T-helper 17 cell (primary cell): ENCODE data around the gene PTPRM. TPM values are rescaled to one million over a fixed set of nuclear protein-coding genes. Genes with fewer than 3 reads are reported as not detected.

Experiments used
- ATAC-seq: fragments of 150-1000 bp; cut with Tn5 transposase; 2 replicates; pipeline ENCODE4 v1.10.0; 2021; ENCODE audit warnings: mild to moderate bottlenecking, moderate library complexity
- DNase-seq, 3 donors: peaks; one replicate each; pipeline versions ENCODE4 v3.0.0 to v3.0.0-alpha.2; 2020 to 2021
- H3K9me3 ChIP-seq: one replicate; pipeline ENCODE4 v1.7.0; 2013; ENCODE audit warnings: low read length, mild to moderate bottlenecking; ENCODE audit not compliant: control insufficient read depth, poor library complexity, severe bottlenecking
- H3K27ac Mint-ChIP-seq: one replicate; pipeline ENCODE4 v1.8.0; 2022; ENCODE audit warnings: mild to moderate bottlenecking, moderate library complexity, mixed read lengths
- H3K27me3 Mint-ChIP-seq: one replicate; pipeline ENCODE4 v1.8.0; 2022; ENCODE audit warnings: mixed read lengths
- H3K36me3 Mint-ChIP-seq: one replicate; pipeline ENCODE4 v1.8.0; 2022; ENCODE audit warnings: low read depth, mixed read lengths
- H3K4me1 Mint-ChIP-seq: one replicate; pipeline ENCODE4 v1.8.0; 2022; ENCODE audit warnings: mild to moderate bottlenecking, mixed read lengths
- H3K4me3 Mint-ChIP-seq: one replicate; pipeline ENCODE4 v1.8.0; 2022; ENCODE audit warnings: mild to moderate bottlenecking, moderate library complexity, mixed read lengths
- total RNA-seq, 4 donors: library from RNA in 2 of 4; stranded (reverse) in 2 of 4; gene quantifications; one replicate each; pipeline ENCODE4 v1.2.3 and lab custom pipeline; 2022 to 2026

The PTPRM gene
- total RNA-seq, 2 donors from 2014 or later: 25.6 to 44.8 TPM

DNA sequence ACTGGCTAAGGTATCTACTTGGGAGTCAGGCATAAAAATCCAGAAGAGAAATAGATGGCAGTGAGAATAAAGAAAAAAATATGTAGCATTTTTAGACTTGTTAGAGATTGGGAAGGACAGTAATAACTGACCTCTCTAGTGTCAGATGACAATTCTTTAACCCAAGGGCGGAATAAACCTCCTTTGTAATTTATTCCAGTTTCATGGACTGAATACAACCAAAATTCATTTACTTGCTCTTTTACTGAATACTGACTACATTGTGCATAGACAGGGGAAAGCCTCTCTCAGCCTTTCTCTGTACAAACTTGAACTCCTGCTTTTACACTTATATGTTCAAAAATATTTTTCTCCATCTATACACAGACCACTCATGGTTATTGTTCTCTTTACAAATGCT lies 566.8 kb downstream of the PTPRM start:
- ATAC-seq (no peak), DNase-seq (no peak)
- Mint-ChIP-seq H3K27me3 (no peaks in the 10 kb centered on the region), H3K27ac (no peak overlapping the region), H3K4me3 (no peak overlapping the region), H3K36me3 (peaks cover 2% of the 10 kb centered on the region), H3K4me1 (no peaks in the 10 kb centered on the region)
- H3K9me3 ChIP-seq: no peaks in the 10 kb centered on the region

DNA sequence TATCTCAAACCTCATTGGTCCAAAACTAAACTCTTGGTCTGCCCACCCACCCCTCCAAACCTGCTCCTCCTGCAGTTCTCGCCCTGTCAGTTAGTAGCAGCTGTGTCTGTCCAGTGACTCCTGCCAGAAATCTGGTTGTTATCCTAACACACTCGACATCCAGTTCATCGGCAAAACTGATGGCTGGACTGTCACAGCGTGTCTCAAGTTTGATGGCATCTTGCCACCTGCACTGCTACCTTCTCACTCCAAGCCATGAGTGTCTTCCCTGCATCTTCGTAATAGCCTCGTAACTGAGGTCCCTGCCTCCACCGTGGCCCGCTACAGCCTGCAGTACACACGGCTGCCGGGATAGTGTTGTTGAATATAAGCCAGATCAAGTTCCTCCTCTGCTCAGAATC lies 572.0 kb downstream of the PTPRM start:
- H3K4me3 Mint-ChIP-seq: no peak overlapping the region
- ATAC-seq (no peak), DNase-seq (no peak)
- H3K9me3 ChIP-seq: no peaks in the 10 kb centered on the region
- no peaks in the 10 kb centered on the region for H3K4me1 Mint-ChIP-seq
- peaks cover 2% of the 10 kb centered on the region for H3K36me3 Mint-ChIP-seq
- no peaks in the 10 kb centered on the region for H3K27me3 Mint-ChIP-seq
- no peak overlapping the region for H3K27ac Mint-ChIP-seq

- Mint-ChIP-seq H3K4me1 (no peaks in the 10 kb centered on the region), H3K27ac (no peak overlapping the region), H3K27me3 (no peaks in the 10 kb centered on the region), H3K4me3 (no peak overlapping the region), H3K36me3 (peaks cover 4% of the 10 kb centered on the region)
- H3K9me3 ChIP-seq: no peaks in the 10 kb centered on the region
- ATAC-seq: no peak
- DNase-seq: no peak
Measured at GRCh38 chr18:8139891-8140406, 572.8 kb downstream of the PTPRM start.

DNA sequence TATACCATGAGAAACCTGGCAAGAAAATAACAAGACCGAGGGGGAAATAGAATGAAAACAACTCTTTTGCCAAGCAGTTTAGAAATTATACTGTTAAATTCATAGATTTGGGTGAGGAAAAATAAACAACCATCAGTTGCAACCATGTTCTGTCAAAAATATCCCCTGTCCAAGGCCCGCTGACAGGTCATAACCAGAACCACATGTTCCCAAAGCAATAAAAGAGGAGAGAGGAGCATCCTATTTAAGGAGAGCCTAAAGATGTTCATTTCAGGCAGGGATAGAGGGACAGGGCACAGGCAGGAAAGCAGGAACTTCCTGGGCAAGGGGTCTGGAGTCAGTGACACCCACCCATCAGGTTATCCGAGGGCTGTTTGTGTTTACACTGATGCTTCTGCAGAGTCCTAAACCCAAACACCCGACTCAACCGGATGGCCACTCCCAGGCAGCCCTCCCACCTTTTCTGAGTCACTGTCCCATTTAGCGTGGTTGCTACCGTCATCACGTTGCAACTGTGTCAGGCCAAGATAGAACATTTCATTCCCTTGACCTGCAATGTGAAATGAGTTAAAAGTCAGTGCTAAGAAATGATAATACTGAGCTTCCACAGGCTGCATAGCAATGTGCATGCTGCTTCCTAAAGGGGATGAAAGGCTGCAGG lies 573.9 kb downstream of the PTPRM start:
- no peaks in the 10 kb centered on the region for H3K27me3 Mint-ChIP-seq
- no peaks in the 10 kb centered on the region for H3K4me1 Mint-ChIP-seq
- DNase-seq (no peak), ATAC-seq (peak; percentile 27)
- peaks cover 4% of the 10 kb centered on the region for H3K36me3 Mint-ChIP-seq
- H3K27ac Mint-ChIP-seq: no peak overlapping the region
- H3K9me3 ChIP-seq: no peaks in the 10 kb centered on the region
- no peak overlapping the region for H3K4me3 Mint-ChIP-seq

DNA sequence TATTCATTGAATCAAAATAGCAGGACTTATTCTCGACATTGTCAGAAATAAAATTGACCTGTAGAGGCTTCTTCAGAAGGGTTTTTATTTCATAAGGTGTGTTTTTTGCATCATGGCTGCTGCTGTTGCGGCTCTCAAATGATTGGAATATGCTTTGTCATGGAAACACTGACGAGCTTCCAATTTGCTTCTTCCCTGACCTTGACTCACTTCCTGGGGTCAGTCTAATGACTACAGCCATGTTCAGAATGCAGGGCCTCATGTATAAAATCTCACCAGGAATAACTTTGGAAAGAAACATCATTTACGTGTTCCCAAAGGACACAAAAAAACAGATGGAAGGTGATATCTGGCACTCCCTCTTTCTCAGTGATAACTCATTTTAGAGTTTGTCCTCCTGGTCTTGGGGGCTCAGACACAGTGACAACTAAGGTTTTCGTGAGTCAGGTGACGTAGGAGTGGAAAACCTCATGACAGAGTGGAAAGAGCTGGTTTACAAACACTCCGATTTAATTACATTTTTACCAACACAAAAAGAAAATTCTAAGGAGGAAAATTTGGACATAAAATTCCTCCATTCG lies 575.1 kb downstream of the PTPRM start:
- no peaks in the 10 kb centered on the region for H3K4me1 Mint-ChIP-seq
- no peak for ATAC-seq
- no peak overlapping the region for H3K27ac Mint-ChIP-seq
- H3K36me3 Mint-ChIP-seq: peaks cover 4% of the 10 kb centered on the region
- no peaks in the 10 kb centered on the region for H3K27me3 Mint-ChIP-seq
- H3K9me3 ChIP-seq: no peaks in the 10 kb centered on the region
- no peak overlapping the region for H3K4me3 Mint-ChIP-seq
- no peak for DNase-seq

GRCh38 chr18:8142932-8143331 lies 575.8 kb downstream of the PTPRM start:
- ATAC-seq: no peak
- Mint-ChIP-seq H3K4me1 (no peaks in the 10 kb centered on the region), H3K27me3 (no peaks in the 10 kb centered on the region), H3K27ac (no peak overlapping the region), H3K36me3 (peaks cover 4% of the 10 kb centered on the region), H3K4me3 (no peak overlapping the region)
- no peak for DNase-seq
- no peaks in the 10 kb centered on the region for H3K9me3 ChIP-seq

DNA sequence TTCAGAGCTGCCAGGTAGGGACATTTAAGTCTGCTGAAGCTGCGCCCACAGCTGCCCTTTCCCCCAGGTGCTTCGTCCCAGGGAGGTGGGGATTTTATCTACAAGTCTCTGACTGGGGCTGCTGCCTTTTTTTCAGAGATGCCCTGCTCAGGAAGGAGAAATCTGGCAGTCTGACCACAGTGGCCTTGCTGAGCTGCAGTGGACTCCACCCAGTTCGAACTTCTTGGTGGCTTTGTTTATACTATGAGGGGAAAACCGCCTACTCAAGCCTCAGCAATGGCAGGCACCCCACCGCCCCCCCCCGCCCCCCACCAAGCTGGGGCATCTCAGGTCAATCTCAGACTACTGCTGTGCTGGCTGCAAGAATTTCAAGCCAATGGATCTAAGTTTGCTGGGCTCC lies 584.1 kb downstream of the PTPRM start:
- H3K27ac Mint-ChIP-seq: no peak overlapping the region
- no peaks in the 10 kb centered on the region for H3K9me3 ChIP-seq
- H3K27me3 Mint-ChIP-seq: no peaks in the 10 kb centered on the region
- DNase-seq: no peak
- H3K4me3 Mint-ChIP-seq: no peak overlapping the region
- H3K4me1 Mint-ChIP-seq: no peaks in the 10 kb centered on the region
- H3K36me3 Mint-ChIP-seq: no peaks in the 10 kb centered on the region
- no peak for ATAC-seq

DNA sequence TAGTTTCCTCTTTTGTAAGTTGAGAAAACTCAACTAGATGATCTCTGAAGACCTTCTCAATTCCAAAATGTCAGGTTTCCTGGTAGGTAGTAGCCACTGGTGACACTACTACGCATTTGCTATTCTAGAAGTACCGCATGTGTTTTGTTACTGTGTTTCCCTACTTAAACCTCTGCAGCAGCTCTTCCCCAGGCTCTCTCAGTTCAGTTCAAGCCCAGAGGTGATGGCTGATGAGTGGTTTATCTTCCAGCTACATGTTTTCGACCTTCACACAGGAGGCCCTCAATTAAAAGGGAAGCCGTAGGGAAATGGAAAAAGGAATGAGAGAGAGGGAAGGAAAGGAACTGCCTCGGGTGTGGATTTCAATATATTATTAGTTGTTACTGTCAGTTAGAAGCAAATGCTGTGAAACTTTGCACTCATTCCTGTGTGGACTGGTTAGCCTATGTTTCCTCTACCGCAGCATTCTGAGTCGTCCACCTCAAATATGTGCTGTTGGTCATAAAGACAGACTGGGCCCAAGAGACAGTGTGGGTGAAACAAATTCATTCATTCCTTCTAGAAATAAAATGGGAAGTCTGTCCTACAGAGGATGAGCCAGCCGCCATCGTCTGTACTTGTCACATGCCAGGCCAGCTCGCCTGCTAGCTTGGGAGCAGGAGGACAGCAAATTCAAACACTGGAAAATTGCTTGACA lies 586.9 kb downstream of the PTPRM start:
- DNase-seq: no peak
- ATAC-seq: no peak
- Mint-ChIP-seq H3K36me3 (no peaks in the 10 kb centered on the region), H3K4me3 (no peak overlapping the region), H3K4me1 (no peaks in the 10 kb centered on the region), H3K27me3 (no peaks in the 10 kb centered on the region), H3K27ac (no peak overlapping the region)
- no peaks in the 10 kb centered on the region for H3K9me3 ChIP-seq

- Mint-ChIP-seq H3K4me1 (no peaks in the 10 kb centered on the region), H3K27ac (no peak overlapping the region)
- ATAC-seq: no peak
Measured at GRCh38 chr18:8162802-8163201, 595.7 kb downstream of the PTPRM start.

DNA sequence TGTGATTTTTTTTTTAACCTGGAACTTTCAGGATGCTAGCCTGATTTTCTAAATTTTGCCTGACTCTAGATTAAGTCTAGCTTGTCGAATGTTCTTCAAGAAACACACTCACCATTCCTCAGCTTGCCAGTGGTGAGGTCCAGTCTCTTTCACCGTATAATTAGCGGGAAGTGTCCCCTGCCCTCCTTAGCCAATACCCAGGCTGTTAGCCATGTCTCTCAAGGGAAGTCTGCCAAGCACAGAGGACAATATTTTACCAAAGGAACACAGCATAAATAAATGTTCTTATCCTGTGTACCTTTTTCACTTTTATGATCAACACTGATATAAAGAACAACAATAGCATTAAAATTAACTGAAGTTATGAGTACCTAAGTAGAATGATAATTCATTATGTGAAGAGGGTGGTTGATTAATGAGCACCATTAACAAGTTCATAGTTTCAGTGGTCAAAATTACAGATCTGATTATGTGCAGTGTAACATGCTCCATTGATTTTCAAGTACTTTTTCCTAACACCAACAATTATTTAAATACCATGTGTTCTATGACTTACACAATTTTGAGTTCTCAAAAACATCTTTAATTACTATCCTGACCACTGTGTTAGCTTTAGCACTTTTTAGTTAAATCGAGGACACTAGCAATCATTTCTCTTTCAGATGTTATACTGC lies 596.3 kb downstream of the PTPRM start:
- Mint-ChIP-seq H3K27ac (no peak overlapping the region), H3K36me3 (no peaks in the 10 kb centered on the region), H3K4me3 (no peak overlapping the region), H3K27me3 (no peaks in the 10 kb centered on the region), H3K4me1 (no peaks in the 10 kb centered on the region)
- ATAC-seq (no peak), DNase-seq (no peak)
- H3K9me3 ChIP-seq: no peaks in the 10 kb centered on the region

More at GRCh38 chr18:8162802-8163201, 595.7 kb downstream of the PTPRM start:
- Mint-ChIP-seq H3K36me3 (no peaks in the 10 kb centered on the region), H3K27me3 (no peaks in the 10 kb centered on the region), H3K4me3 (no peak overlapping the region)
- no peak for DNase-seq
- no peaks in the 10 kb centered on the region for H3K9me3 ChIP-seq

- Mint-ChIP-seq H3K27ac (no peak overlapping the region), H3K4me1 (no peaks in the 10 kb centered on the region), H3K27me3 (no peaks in the 10 kb centered on the region), H3K4me3 (no peak overlapping the region), H3K36me3 (no peaks in the 10 kb centered on the region)
- ATAC-seq (no peak), DNase-seq (no peak)
- no peaks in the 10 kb centered on the region for H3K9me3 ChIP-seq
Measured at GRCh38 chr18:8165095-8165494, 598.0 kb downstream of the PTPRM start.

DNA sequence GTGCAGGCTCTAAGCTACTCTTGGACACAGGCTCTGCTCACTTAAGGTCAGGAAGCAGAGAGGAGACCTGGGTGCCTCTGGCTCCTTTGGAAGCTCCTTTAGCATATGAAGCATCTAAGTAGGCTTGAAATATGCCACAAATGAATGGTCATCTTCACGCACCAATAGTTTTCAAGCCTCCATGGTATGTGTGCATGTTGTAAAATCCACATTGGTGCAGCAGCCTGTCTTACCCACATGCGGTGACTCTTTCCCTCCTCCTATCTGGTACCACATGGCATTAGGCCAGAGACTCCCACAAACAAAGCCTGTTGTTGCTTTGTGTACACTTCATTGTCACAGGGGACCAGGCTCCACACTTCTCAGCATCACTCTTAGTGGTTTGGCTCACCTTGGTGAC lies 599.9 kb downstream of the PTPRM start:
- no peaks in the 10 kb centered on the region for H3K4me1 Mint-ChIP-seq
- no peak overlapping the region for H3K27ac Mint-ChIP-seq
- no peaks in the 10 kb centered on the region for H3K27me3 Mint-ChIP-seq
- H3K4me3 Mint-ChIP-seq: no peak overlapping the region
- no peak for DNase-seq
- no peaks in the 10 kb centered on the region for H3K36me3 Mint-ChIP-seq
- H3K9me3 ChIP-seq: no peaks in the 10 kb centered on the region
- no peak for ATAC-seq

GRCh38 chr18:8167673-8168072 lies 600.6 kb downstream of the PTPRM start:
- ATAC-seq (no peak), DNase-seq (no peak)
- H3K36me3 Mint-ChIP-seq: no peaks in the 10 kb centered on the region
- H3K9me3 ChIP-seq: no peaks in the 10 kb centered on the region
- no peak overlapping the region for H3K4me3 Mint-ChIP-seq
- no peaks in the 10 kb centered on the region for H3K27me3 Mint-ChIP-seq
- H3K27ac Mint-ChIP-seq: no peak overlapping the region
- H3K4me1 Mint-ChIP-seq: no peaks in the 10 kb centered on the region
